ENCODE measurements around the gene STMN3.

- TF ChIP-seq, protein P1, sequence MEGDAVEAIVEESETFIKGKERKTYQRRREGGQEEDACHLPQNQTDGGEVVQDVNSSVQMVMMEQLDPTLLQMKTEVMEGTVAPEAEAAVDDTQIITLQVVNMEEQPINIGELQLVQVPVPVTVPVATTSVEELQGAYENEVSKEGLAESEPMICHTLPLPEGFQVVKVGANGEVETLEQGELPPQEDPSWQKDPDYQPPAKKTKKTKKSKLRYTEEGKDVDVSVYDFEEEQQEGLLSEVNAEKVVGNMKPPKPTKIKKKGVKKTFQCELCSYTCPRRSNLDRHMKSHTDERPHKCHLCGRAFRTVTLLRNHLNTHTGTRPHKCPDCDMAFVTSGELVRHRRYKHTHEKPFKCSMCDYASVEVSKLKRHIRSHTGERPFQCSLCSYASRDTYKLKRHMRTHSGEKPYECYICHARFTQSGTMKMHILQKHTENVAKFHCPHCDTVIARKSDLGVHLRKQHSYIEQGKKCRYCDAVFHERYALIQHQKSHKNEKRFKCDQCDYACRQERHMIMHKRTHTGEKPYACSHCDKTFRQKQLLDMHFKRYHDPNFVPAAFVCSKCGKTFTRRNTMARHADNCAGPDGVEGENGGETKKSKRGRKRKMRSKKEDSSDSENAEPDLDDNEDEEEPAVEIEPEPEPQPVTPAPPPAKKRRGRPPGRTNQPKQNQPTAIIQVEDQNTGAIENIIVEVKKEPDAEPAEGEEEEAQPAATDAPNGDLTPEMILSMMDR (conservative IDR thresholded peaks at IDR 0.05; ENCODE audit: low read depth, low read length): no peak
- TF ChIP-seq EZH2 (IDR thresholded peaks at IDR 0.05; ENCODE audit: low read length, unreplicated experiment): no peak
Observed at GRCh38 chr20:63692436-63693082, 39.3 kb upstream of the STMN3 start.

All from PC-3 (cell line).